HG03108 (cell line): ENCODE data around the gene IL22RA1.

Source experiments
- ATAC-seq: cut with Tn5 transposase; IDR thresholded peaks from one replicate; pipeline ENCODE4 v1.9.1; 2021; ENCODE audit warnings: moderate library complexity; ENCODE audit not compliant: unreplicated experiment

IL22RA1 gene

GRCh38 chr1:24080131-24080530 lies 62.8 kb downstream of the IL22RA1 start:
- no peak for ATAC-seq

GRCh38 chr1:24077278-24077978 lies 65.5 kb downstream of the IL22RA1 start:
- no peak for ATAC-seq

- ATAC-seq, result no peak
Measured at GRCh38 chr1:24075946-24076345, 67.0 kb downstream of the IL22RA1 start.

GRCh38 chr1:24075590-24075854 lies 67.4 kb downstream of the IL22RA1 start:
- no peak for ATAC-seq

GRCh38 chr1:24074817-24075589 lies 67.9 kb downstream of the IL22RA1 start:
- no peak for ATAC-seq

GRCh38 chr1:24074196-24074595 lies 68.7 kb downstream of the IL22RA1 start:
- no peak for ATAC-seq

GRCh38 chr1:24071941-24072340 lies 71.0 kb downstream of the IL22RA1 start:
- ATAC-seq, result no peak

GRCh38 chr1:24070821-24071393 lies 72.0 kb downstream of the IL22RA1 start:
- no peak for ATAC-seq

GRCh38 chr1:24069817-24070216 lies 73.1 kb downstream of the IL22RA1 start:
- ATAC-seq, result no peak
